HuH-7.5 (cell line): ENCODE results near the gene TMEM18.

ENCODE experiments used
- DNase-seq: peaks from one replicate; pipeline ENCODE4 v3.0.0; 2011; ENCODE audit warnings: low spot score

Gene TMEM18

DNA sequence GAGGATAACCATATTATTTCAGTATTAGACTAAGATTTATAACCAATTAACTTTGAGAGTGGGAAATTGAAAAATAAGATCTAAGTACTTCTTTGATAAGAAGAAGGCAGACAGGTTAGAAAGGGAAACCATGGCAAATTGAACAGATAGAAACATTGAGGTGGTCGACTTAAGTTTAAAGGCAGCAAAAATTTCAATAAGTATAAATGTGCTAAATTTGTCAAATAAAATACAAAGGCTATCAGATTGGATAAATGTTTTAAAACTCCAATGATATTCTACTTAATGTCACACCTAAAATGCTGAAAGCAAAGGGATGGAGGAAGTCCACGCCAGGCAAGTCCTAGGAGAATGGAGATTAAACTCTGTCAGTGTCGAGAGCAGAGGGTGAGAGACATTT, 59.2 kb downstream of the TMEM18 start:
- no peak for DNase-seq
